GM12878 (cell line): ENCODE results near the gene TBCD. TPM values are rescaled to one million over a fixed set of nuclear protein-coding genes. Genes with fewer than 3 reads are reported as not detected.

Experiments
- ATAC-seq: fragments of 200-7000 bp; cut with Tn5 transposase; 3 replicates; pipeline ENCODE4 v1.9.1; 2020; ENCODE audit warnings: mild to moderate bottlenecking, moderate library complexity
- BruUV-seq: library from RNA; stranded (reverse); fragments of 400-500 nt; replicated peaks from 2 replicates; lab custom pipeline; 2021; lab: Mats Ljungman, UMichigan
- CTCF ChIA-PET: fragments of 300-600 bp; sonication (Branson Sonifier 250); formaldehyde crosslinking; extraction: SDS; loops from one replicate; lab custom pipeline; 2021; ENCODE audit warnings: inconsistent platforms; lab: Yijun Ruan, JAX
- POLR2A ChIA-PET: fragments of 350-600 bp; formaldehyde crosslinking; extraction: SDS; loops from one replicate; lab custom pipeline; 2021; ENCODE audit warnings: inconsistent platforms; lab: Charles Lee
- RAD21 ChIA-PET: fragments of 300-600 bp; sonication (Branson Sonifier 250); formaldehyde crosslinking; loops from one replicate; lab custom pipeline; 2023; ENCODE audit warnings: antibody characterized with exemption; ENCODE audit not compliant: unreplicated experiment; lab: Charles Lee
- SMC1A ChIA-PET: fragments of 300-600 bp; sonication (Branson Sonifier 250); formaldehyde crosslinking; loops from one replicate; lab custom pipeline; 2023; ENCODE audit not compliant: unreplicated experiment, uncharacterized antibody; lab: Charles Lee
- DNase-seq: peaks from one replicate; pipeline ENCODE4 v3.0.0-alpha.2; 2011; ENCODE audit warnings: low read depth, low spot score
- FAIRE-seq: peaks from 3 replicates; lab custom pipeline; 2011; peaks lifted over from hg19 to GRCh38; lab: Jason Lieb, UNC
- H2AFZ ChIP-seq: 2 replicates; pipeline ENCODE4 v1.6.0; 2011; ENCODE audit warnings: low read depth, low read length, control low read depth; ENCODE audit not compliant: control insufficient read depth
- H3K27ac ChIP-seq: 2 replicates; pipeline ENCODE4 v1.5.1; 2011; ENCODE audit warnings: control low read depth; ENCODE audit not compliant: control insufficient read depth, insufficient read depth
- H3K27me3 ChIP-seq, 2 experiments: replicated peaks in 1 of 2; 2 replicates each; pipeline versions ENCODE4 v1.6.0 to v1.6.1; 2011; ENCODE audit warnings: low read length in 1 of 2; ENCODE audit not compliant: control insufficient read depth in 2 of 2, insufficient read depth in 2 of 2
- H3K36me3 ChIP-seq, 2 experiments: 2 replicates each; pipeline ENCODE4 v1.5.1; 2011; ENCODE audit warnings: low read length in 1 of 2; ENCODE audit not compliant: control insufficient read depth in 2 of 2, insufficient read depth in 2 of 2
- H3K4me1 ChIP-seq: 2 replicates; pipeline ENCODE4 v1.6.1; 2011; ENCODE audit warnings: mild to moderate bottlenecking, low read length, moderate library complexity, mixed read lengths; ENCODE audit not compliant: control insufficient read depth, insufficient read depth
- H3K4me2 ChIP-seq: 2 replicates; pipeline ENCODE4 v1.6.0; 2011; ENCODE audit warnings: control low read depth; ENCODE audit not compliant: control insufficient read depth, insufficient read depth
- H3K4me3 ChIP-seq: fragments of 200-600 bp; sonication (generic); 2 replicates; pipeline ENCODE4 v1.5.1; 2016
- H3K79me2 ChIP-seq: 2 replicates; pipeline ENCODE4 v1.6.0; 2011; ENCODE audit warnings: low read length; ENCODE audit not compliant: control insufficient read depth, insufficient read depth
- H3K9ac ChIP-seq: 2 replicates; pipeline ENCODE4 v1.8.0; 2011; ENCODE audit warnings: low read length, control low read depth, mixed read lengths; ENCODE audit not compliant: control insufficient read depth, insufficient read depth
- H3K9me3 ChIP-seq: replicated peaks from 3 replicates; pipeline ENCODE4 v1.5.1; 2011; ENCODE audit warnings: mild to moderate bottlenecking, low read length; ENCODE audit not compliant: control insufficient read depth, insufficient read depth
- H4K20me1 ChIP-seq: 2 replicates; pipeline ENCODE4 v1.6.0; 2011; ENCODE audit not compliant: control insufficient read depth, insufficient read depth
- IRF4 ChIP-seq: IDR thresholded peaks from 2 replicates; pipeline ENCODE4 v1.6.1; 2011; ENCODE audit warnings: low read depth, low read length
- MEF2B ChIP-seq: fragments of 450-650 bp; IDR thresholded peaks from 2 replicates; pipeline ENCODE4 v1.6.1; 2018; ENCODE audit warnings: mild to moderate bottlenecking, moderate library complexity; ENCODE audit not compliant: partially characterized antibody, poor library complexity, severe bottlenecking
- POLR2A ChIP-seq: IDR thresholded peaks from 2 replicates; pipeline ENCODE4 v1.6.1; 2011; ENCODE audit warnings: low read depth, mild to moderate bottlenecking, low read length
- ZNF592 ChIP-seq: fragments of 450-650 bp; IDR thresholded peaks from 2 replicates; pipeline ENCODE4 v1.6.1; 2017; ENCODE audit warnings: mild to moderate bottlenecking, moderate library complexity
- ZNF687 ChIP-seq: fragments of 450-650 bp; IDR thresholded peaks from 2 replicates; pipeline ENCODE4 v1.6.1; 2017; ENCODE audit warnings: mild to moderate bottlenecking, moderate library complexity
- WGBS: methylation state at CpG from one replicate; pipeline ENCODE4 v1.1.6; 2016; ENCODE audit warnings: low lambda C conversion rate; ENCODE audit not compliant: insufficient replicate concordance, insufficient coverage; ENCODE audit errors: missing lambda C conversion rate; 5-methylcytosine and 5-hydroxymethylcytosine counted together
- in situ Hi-C: fragments of 300-500 bp; cut with MboI; formaldehyde crosslinking; loops from 9 replicates; pipeline ENCODE4 v1.14.3; 2018; ENCODE audit warnings: mixed read lengths
- intact Hi-C: fragments of 100-400 bp; cut with micrococcal nuclease; formaldehyde crosslinking; loops from one replicate; pipeline ENCODE4 v1.14.2; 2022; ENCODE audit not compliant: unreplicated experiment
- polyA plus RNA-seq, 11 experiments: library from polyadenylated mRNA; depleted of rRNA in 4 of 11; unstranded in 6 of 11; stranded (reverse) in 5 of 11; fragments of >200 nt; fragmentation: Nextera tagmentation in 4 of 11; fragmentation: Illumina TruSeq in 1 of 11; extraction: Ambion mirVana in 4 of 11; extraction: Trizol in 1 of 11; gene quantifications; 1 replicate in 1 of 11; 2 replicates in 10 of 11; pipeline versions ENCODE4 v1.2.1 to v1.2.3, GENCODE V29; 2011 to 2016; ENCODE audit warnings: inconsistent platforms in 2 of 11, missing spikeins in 2 of 11, low read depth in 1 of 11
- total RNA-seq, 4 experiments: library from RNA; depleted of rRNA in 3 of 4; stranded (reverse); fragments of >200 nt in 3 of 4; fragmentation: Illumina TruSeq in 1 of 4; extraction: Trizol in 1 of 4; gene quantifications; 2 replicates each; pipeline versions ENCODE4 v1.2.1 to v1.2.3, GENCODE V29; 2013 to 2021

The TBCD gene
- total and polyA plus RNA-seq, 10 of the 15 experiments (the other 5 are each of a cell fraction or from before 2014, with no cell fraction given) = 10.3 to 114 (median 52.4) TPM

GRCh38 chr17:82802075-82802780 lies 50.4 kb downstream of the TBCD start (continued):
- TF ChIP-seq ZNF592 (no peak), MEF2B (no peak)
- TF ChIP-seq, all 136 proteins: peak for 0

- no peak overlapping the region for H3K27ac ChIP-seq
- no peak for DNase-seq
- peaks cover 0 to 19% of the 10 kb centered on the region in 2 experiments; a peak in 2 of 4 replicates for H3K36me3 ChIP-seq
- H3K9ac ChIP-seq = no peak overlapping the region
- FAIRE-seq = no peak
- ChIA-PET RAD21 (interaction anchor here (1.7 kb wide), 1 partner anchor 68 kb away, joined by 4 read pairs; no protein-coding TSS in a partner anchor), SMC1A (no interaction called here), POLR2A (no interaction called here), CTCF (interaction anchor here (0.7 kb wide), 1 partner anchor 322 kb away, joined by 3 read pairs; no protein-coding TSS in a partner anchor)
- H3K4me1 ChIP-seq = no peaks in the 10 kb centered on the region
- no peaks in the 10 kb centered on the region; the same call in 2 of the 3 replicates for H3K9me3 ChIP-seq
- H3K27me3 ChIP-seq = no peaks in the 10 kb centered on the region
- no peaks in the 10 kb centered on the region for H3K79me2 ChIP-seq
- H3K4me2 ChIP-seq = no peak overlapping the region
- ATAC-seq = no peak
- no peak for TF ChIP-seq ZNF687
- TF ChIP-seq IRF4 = no peak
- no peak for TF ChIP-seq POLR2A
- in situ Hi-C loops (no loop called here), intact Hi-C loops (no loop called here)
- H3K4me3 ChIP-seq = no peak overlapping the region
- H2AFZ ChIP-seq = no peak overlapping the region
- no TSS peak for BruUV-seq
- H4K20me1 ChIP-seq = no peaks in the 10 kb centered on the region
- 84% methylated on average over 8 of the region's 9 CpGs for WGBS
Measured at GRCh38 chr17:82803185-82803584, 51.3 kb downstream of the TBCD start.
